Spleen (tissue), 7 donors: ENCODE results near the gene USP20.

Experiments used
- CTCF ChIP-seq, 11 experiments: fragments of 200-600 bp in 7 of 11; fragments of 450-650 bp in 4 of 11; sonication (generic) in 4 of 11; IDR thresholded peaks in 8 of 11; conservative IDR thresholded peaks in 3 of 11; 1 replicate in 7 of 11; 2 replicates in 4 of 11; pipeline versions ENCODE4 v1.4.0 to v1.8.0; 2016 to 2021; ENCODE audit warnings: antibody characterized with exemption in 11 of 11, inconsistent platforms in 4 of 11, mild to moderate bottlenecking in 1 of 11
- POLR2AphosphoS5 ChIP-seq, 3 donors: sonication (generic); formaldehyde crosslinking; IDR thresholded peaks; one replicate each; pipeline ENCODE4 v1.5.1; 2017; ENCODE audit warnings: antibody characterized with exemption in 3 of 3
- donor health status: DM: no; HTN: no; CAD: no; lungs with moderate emphysema.
- donor health status: DM: no; HTN: no; CAD: no.
- donor health status: DM: no; HTN: no; CAD: no.

GRCh38 chr9:129891569-129891968 lies 56.3 kb downstream of the USP20 start:
- no peak for TF ChIP-seq CTCF (IDR thresholded peaks at IDR 0.05 in 8 of 11, conservative IDR thresholded peaks at IDR 0.05 in 3 of 11)
- TF ChIP-seq POLR2AphosphoS5 (IDR thresholded peaks at IDR 0.05) = no peak
